ENCODE results near the gene DNAJC27. TPM values are rescaled to one million over a fixed set of nuclear protein-coding genes. Genes with fewer than 3 reads are reported as not detected.
"Not testable (repeated sequence)": the region's sequence is repeated elsewhere in the genome, so short reads cannot be mapped to it uniquely, and the experiment has no call there.

The DNAJC27 gene
- polyA plus RNA-seq (2013, experiment 1 of 2; ENCODE audit: insufficient read length) = 3.0 TPM
- polyA plus RNA-seq (2013, experiment 2 of 2; ENCODE audit: insufficient read length) = 3.0 TPM

DNA sequence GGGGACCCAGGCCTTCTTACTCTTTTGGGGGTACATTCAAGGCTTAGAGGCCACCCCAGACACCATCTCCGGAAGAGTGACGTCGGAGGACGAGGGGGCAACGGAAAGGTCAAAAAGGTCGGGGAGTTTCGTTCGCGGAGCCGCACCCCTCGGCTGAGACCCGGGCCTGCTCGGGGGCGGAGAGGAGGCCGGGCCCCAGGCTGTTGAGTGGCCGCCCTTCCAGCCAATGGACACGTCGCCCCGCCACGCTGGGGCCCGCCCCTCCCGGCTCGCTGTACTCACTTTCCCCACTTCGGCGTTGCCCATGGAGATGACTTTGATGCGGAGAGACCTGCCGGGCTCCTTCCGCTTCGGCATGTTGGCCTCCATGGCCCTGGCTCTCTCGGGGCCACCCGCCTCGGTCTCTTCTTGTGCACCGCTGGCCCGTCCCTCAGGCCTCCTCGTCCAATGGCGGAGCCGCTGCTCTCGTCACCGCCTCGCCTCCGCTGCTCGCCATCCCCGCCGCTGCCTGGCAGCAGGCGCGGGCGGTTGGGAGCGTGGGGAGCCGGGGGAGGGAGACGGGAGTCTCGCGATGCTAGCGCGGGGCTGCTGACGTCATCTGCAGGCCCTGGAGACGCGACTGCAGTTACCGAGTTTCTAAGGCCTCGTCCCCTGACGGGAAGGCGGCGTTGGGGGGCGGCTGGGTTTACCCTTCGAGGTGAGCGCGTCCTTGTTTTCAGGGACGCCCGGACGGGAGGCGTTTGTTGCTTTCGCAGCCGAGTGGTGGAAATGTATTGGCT lies at the start of gene DNAJC27:
Gene DNAJC27 (minus strand): TSS at position 420 of the 779 bp plus-strand sequence. CDS start 51 bp downstream, at position 369.
- peak; percentile 98 for DNase-seq

DNA sequence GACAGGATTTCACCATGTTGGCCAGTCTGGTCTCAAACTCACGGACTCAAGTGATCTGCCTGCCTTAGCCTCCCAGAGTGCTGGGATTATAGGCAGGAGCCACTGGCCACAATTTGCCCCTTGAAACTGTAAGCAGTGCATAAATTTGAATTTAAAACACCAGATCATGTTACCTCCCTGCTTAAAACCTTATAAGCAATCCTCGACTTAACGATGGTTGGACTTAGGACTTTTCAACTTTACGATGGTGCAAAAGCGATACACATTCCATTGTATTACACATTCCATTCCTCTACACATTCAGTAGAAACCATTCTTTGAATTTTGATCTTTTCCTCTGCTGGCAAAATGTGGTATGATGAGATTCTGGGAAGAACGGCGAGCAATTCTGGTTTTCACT lies 46.9 kb upstream of the DNAJC27 start:
- peak; percentile 2 for DNase-seq

DNA sequence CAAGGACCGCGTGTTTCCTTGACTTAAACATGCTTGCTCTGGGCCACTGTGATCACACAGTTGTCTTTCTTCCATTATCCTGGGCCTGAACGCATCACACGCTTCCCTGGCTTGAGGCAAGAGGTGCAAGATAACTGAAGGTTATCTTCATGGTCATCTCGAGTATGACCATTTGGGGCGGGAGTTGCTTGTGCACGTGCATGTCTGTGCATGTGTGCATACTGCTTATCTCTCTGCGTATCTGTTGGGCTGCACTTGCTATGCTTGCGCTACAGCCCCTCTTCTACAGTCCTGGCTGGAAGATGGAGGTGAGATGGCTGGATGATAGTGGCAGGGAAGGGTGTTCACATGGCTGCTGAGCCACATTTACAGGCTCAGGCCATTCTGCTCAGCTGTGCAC lies 42.9 kb upstream of the DNAJC27 start:
- DNase-seq = no peak

DNA sequence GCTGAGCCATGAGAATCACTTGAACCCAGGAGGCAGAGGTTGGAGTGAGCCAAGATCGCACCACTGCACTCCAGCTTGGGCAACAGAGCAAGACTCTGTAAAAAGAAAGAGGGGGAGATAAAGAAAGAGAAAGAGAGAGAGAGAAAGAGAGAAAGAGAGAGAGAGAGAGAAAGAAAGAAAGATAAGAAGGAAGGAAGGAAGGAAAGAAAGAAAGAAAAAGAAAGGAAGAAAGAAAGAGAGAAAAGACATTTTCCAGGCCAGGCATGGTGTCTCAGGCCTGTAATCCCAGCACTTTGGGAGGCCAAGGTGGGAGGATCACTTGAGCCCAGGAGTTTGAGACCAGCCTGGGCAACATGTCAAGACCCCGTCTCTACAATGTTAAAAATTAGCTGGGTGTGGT lies 39.6 kb upstream of the DNAJC27 start:
- DNase-seq = not testable (repeated sequence)

DNA sequence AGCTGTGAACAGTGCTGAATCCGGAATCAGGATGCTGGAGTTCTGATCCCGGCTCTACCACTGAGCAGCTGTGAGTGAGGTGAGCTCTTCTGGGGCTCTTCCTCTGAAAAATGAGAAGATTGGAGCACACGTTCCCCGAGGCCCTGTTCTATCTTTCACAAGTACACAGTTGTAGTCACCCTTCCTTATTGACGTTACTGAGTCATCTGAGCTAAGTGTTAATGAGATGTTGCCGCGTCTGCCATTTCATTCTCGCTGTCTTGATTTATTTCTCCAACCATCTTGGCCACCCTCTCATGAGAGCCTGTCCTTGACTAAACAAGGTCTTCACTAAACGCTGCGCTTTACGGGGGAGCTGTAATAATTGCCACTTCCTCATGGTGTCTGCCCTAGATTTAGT lies 38.2 kb upstream of the DNAJC27 start:
- no peak for DNase-seq

DNA sequence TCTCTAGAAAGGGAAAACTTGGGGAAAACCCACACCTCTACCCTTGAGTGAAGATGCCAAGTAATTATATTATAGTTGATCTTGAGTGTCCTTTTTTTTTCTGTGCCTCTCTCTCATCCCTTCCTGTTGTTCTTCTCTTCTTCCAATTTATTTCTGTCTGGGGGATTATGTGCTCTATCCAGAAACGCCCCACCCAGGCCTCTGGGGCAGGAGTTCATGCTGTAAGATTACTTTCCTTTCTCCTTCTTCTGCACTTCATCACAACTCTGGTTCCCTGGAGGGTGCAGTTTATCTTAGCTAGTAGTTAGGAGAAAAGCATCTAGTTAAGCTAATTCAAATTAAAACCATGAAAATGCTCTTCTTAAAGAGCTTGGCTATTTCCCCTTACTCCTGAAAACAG lies 30.3 kb upstream of the DNAJC27 start:
- DNase-seq = no peak

DNA sequence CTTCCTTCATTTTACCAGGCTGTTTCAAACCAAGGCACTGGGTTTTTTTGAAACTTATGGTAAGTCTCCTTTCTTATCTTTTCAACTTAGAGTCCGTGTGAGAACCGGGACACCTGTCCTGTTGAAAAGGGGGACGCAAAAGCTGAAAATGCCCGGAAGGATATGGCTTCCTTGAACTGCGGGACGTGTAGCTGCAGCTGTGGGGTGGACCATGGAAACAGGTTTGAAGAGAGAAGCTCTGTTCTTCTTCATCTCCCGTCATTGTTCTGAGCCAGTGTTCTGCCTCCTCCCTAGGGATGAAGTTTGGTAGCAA lies 29.5 kb upstream of the DNAJC27 start:
- no peak for DNase-seq

DNA sequence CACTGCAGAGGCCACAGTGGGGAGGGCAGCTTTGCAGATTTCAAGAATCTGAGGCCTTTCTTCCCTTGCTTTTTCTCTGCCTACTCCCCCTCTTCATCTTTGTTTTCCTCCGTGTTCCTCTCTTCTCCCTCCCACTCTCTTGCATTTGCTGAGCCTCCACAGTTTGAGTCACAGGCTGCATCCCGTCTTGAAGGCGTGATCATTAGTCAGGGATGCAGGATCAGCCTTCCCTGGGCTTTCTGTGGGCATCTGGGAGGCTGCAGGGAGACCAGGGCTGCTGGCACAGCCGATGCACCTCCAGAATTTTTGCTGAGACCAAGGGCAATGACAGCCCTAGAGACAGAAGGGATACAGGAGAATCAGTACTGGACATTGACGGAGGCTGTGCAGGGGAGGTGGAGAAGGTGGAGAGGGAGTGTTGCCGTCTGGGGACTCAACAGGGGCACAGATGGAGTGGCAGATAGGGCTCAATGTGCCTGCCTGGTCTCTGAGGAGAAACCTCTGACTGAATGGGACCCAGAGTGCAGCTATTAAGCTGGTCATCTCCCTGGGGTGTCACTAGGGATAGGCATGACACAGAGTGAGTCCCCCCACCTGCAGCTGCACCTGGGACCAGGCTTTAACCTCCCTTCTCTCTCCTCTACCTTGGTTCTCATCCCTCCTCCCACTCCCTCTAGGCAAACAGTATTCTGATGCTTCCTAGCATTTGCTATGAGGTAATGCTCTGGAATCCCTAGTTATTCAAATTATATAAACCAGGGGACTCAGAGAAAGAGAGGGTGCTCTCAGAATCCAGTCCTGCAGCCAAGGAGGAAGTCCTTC lies 29.0 kb upstream of the DNAJC27 start:
- no peak for DNase-seq

DNA sequence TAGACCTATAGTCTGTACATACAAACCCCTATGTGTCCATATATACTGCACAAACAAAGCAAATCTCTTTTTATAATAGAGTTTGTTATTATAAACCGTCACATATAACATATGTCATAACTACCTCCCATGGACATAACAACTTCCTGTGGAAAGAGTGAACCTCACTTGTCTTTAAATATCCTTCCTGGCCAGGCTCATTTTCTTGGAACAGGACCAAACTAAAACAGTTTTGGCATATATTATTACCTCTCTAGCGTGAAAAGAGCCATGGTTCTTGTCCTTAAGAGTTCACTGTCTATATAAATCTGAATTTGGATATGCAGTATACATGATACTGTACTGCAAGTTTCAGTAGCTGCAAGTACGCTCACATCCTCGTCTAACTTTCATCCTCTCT lies 28.3 kb upstream of the DNAJC27 start:
- no peak for DNase-seq

DNA sequence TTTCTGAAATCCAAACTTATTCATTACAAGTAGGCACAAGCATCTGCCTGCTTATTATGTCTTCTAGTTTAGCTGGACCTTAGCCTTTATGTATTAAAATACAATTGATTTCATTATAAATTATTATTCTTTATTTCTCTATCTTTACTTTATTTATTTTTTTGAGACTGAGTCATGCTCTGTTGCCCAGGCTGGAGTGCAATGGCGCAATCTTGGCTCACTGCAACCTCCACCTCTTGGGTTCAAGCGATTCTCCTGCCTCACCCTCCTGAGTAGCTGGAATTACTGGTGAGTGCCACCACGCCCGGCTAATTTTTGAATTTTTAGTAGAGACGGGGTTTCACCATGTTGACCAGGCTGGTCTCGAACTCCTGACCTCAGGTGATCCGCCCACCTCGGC lies 27.3 kb upstream of the DNAJC27 start:
- not testable (repeated sequence) for DNase-seq

DNA sequence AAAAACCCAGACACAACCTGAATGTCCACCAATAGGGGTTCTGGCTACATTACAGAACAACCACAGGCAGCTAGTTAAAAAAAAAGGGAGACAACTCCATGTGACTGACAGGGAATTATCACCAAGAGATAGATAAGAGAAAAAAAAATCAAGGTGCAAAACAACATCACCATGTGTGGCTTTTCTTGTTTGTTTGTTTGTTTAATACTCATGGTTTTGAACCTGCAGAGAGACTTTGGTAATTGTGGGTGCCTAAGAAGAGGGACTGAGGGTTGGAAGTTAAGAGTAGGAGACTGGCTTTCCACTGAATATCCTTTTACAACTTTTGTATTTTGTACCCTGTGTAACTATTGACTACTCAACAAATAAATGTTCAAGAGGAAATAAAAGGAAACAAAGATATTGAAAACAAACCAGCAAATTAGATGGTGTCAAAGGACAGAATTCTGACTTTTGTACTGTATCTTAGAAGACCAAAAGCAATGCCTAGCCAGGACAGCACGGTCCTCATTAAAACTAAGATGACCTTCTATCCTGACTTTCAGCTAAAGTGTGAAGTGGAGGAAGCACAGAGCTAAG lies 22.5 kb upstream of the DNAJC27 start:
- DNase-seq = no peak

DNA sequence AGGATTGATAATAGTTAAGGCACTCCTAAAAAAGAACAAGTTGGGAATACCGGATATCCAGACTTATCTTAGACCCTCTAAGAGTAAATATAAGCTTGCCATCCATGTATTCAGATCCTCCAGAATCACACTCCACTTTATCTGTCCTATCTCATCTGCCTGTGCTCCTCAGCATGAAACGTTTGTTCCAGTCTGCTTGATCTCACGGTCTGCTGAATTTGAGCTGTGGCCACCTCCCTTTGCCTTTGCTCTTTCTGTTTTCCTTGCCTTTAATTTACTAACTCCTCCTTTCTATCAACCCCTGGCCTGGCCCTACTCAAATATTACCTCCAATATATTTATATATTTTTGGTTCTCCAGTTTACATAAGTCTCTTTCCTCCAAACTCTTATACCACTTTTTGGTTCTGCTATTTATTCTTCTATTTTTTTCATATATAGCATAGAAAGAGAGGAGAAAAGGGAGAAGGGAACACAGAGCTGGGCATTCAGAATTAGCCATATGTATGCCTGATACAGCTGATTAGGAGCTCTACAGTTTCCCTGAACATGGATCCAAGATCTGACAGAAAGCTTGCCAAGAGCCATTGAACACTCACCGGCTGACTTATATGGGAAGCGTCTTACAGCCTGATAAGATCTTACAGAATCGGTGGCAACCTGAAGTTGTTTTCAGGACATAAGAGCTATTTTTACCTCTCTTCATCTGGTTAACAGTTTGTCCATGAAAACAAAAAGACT lies 21.8 kb upstream of the DNAJC27 start:
- DNase-seq = no peak

DNA sequence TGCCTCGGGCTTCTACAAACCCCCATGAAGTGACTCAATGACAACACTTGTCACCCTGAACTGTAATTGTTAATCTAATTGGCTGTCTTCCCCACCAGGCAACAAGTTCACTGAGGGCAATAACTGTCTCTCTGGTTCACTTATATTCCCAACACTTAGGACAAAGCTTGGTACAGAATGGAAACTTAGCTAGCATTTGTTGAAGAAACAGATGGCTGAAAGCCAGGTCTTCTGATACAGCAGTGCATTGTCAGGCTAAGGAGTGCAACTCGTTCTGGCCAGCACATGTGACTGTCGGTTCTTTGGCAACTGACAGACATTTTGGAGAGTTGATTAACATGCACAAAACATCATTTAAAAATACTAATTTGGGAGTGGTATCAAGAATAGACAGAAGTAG lies 14.6 kb upstream of the DNAJC27 start:
- DNase-seq = no peak

DNA sequence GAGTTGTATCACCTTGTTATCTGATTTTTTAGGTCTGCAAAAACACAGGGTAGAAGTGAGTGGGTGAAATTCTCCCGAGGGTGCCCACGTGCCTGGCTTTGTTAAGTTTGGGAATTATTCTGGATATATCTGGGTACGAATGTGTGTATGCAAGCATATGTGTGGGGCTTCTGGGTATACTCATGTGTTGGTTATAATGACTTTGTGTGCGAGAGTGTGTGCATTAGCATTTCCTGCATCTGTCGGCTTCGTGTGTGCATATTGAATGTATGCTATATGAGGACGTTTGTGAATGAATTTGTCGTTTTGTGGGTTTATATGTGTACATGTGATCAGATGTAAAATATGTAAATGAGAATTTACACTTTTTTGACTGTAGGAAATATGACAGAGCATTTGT lies 13.8 kb upstream of the DNAJC27 start:
- no peak for DNase-seq

DNA sequence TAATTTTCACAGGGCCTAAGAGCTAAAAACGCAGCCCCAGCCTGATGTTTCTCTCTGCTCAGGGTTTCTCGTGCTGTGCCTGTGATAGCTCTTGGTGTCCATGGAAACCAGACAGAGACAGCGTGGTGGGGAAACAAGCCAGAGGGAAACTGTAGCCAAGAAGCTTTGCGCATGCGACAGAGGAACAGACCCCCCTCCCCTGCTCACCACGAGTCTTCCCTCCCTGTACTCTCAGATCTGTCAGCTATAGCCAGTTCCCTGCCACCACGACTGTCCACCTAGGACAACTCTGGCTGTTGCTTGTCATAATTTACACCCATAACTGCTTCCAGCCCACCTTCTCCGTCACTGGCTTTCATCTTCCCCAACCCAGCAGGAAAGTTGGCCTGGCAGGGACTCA lies 13.2 kb upstream of the DNAJC27 start:
- peak; percentile 40 for DNase-seq

DNA sequence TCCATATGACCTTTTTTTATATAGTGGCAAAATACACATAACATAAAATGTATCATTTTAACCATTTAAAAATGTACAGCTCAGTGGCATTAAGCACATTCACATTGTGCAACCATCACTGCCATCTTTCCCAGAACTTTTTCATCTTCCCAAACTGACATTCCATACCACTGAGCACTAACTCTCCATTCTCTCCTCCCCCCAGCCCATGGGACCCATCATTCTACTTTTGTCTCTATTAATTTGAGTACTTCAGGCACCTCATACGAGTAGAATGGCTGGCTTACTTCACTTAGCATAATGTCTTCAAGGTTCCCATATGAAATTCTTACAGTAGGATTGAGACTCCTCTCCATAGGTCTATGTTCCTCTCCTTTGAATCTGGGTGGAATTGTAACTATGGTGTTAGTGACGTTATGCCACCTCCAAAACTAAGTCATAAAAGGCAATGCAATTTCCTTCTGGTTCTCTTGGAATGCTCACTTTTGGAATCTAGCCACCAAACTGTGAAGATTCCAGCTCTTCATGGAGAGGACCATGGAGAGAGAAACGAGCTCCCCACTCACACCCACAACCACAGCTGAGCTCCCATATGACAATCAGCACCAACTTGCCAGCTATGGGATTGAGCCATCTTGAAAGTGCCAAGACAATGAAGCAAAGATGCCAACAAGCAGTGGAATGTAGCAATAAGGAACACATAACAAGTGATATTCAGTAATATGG lies 9.8 kb upstream of the DNAJC27 start:
- DNase-seq = peak; percentile 70

DNA sequence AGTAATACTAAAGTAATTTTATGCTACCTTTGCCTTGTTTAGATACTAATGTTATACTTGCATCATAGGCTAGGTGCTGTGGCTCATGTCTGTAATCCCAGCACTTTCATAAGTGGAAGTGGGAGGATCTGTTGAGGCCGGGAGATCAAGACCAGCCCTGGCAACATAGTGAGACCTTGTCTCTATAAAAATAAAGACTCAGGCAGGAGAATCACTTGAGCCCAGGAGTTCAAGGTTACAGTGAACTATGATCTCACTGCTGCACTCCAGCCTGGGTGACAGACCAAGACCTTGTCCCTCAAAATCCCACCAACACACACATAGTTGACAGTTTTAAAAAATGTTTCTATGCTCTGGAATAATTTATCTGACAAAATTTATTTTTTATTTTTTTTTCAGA lies 6.9 kb upstream of the DNAJC27 start:
- no peak for DNase-seq

DNA sequence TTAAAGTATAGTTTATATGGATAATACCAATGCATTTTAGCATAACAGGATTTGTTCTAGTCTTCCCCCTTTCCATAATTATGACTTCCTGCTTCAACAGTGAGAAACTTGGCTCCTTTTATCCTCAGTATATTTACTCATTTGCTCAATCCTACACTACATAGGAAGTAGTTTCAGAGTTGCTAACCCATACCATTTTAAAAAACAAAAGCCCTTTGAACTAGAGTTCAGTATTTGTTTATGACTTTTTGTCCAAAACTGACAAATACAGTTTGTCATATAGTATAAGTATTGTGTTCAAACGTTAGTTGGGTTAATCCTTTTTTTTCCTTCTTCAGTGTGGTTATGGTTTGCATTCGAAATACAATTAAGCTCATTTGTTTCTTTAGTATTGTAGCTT lies 5.9 kb upstream of the DNAJC27 start:
- DNase-seq = no peak

DNA sequence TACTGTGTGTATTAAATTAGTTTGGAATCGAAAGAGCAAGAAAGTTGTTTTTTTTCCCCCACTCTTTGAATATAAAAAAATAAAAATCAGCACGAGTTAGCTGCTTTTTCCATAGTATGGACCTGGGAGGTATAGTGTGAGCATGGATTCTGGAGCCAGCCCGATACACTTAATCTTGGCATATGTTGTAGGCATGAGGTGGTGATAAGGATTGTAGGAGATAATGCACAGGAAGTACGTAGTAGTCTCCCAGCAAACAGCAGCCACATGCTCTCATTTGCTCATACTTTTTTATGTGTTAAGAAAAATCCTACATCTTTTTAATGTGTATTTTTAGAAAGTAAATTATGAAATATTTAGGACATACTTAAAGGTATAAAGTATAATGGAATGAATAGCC lies 2.1 kb upstream of the DNAJC27 start:
- no peak for DNase-seq

DNA sequence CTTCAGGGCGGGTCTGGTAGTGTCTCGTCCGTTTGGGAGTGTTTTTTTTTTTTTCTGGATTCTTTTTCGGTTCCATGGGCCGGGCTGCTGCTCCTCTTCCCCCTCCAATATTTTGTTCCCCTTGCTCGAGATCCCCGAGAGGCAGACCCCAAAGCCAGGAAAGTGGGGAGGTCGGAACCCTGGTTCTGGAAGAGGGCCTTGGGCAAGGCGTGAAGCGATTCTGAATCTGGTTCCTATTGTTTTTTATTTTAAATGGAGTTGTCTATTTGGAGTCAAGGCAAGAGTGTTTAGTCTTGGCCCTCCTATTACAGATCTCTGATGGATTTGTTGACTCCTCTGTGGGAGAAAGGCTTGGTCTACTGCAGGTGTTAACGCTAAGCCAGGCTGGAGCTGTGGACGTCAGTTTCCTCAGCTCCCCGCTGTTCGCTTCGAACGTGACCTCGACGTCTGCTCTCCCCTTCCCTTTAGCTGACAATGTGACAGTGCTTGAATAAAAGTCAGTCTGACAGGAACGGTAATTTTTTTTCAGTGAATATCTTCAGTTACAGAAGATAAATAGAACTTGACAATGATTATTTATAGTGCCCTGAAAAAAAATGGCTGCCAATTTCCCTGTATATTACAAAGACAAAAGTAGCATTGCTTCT lies 683 bp upstream of the DNAJC27 start:
- peak; percentile 15 for DNase-seq

DNA sequence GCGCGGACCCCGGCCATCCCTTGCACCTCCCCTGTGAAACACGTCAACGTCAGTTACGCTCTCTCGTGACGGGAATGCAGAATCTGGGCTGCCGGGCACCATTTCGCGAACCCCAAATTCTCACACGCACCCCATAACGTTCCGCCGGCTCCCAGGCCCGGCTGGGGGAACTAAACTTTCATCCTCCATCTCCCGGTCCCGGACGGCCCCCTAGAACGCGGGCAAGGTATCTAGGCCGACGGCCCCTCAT lies 544 bp downstream of the DNAJC27 start:
- no peak for DNase-seq

Data from fibroblast of skin of scalp (primary cell).